GM21576 (cell line): ENCODE results near the gene S100PBP.

Source experiments
- ATAC-seq: cut with Tn5 transposase; IDR thresholded peaks from one replicate; pipeline ENCODE4 v1.9.1; 2021; ENCODE audit warnings: mild to moderate bottlenecking, moderate library complexity; ENCODE audit not compliant: unreplicated experiment

The S100PBP gene

DNA sequence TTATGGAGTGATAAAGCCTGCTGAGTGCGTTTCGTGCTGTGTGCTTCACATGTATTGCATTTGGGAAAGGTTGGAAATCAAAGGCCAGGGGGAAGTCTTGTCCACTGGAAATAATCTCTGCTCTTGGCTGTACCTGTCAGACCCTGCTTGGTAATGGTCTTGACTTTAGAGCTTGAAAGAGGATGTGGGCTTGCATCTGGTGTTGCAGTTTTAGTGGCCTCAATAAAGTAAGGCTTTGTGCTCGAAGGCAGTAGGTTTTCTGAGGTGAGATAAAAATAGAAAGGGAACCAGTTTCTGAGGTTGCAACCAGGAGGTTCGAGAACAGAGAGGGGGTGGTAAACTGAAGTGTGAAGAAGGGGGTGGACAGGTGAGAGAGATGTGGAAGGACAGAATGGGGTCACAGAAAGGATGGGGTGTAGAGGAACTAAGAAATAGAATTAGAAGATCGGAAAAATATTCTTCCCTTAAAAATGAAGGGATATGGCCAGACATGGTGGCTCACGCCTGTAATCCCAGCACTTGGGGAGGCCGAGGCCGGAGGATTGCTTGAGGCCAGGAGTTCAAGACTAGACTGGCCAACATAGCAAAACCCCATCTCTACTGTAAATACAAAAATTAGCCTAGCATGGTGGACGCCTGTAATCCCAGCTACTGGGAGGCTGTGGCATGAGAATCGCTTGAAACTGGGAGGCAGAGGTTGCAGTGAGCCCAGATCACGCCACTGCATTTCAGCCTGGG, 1.5 kb downstream of the S100PBP start:
- no peak for ATAC-seq

DNA sequence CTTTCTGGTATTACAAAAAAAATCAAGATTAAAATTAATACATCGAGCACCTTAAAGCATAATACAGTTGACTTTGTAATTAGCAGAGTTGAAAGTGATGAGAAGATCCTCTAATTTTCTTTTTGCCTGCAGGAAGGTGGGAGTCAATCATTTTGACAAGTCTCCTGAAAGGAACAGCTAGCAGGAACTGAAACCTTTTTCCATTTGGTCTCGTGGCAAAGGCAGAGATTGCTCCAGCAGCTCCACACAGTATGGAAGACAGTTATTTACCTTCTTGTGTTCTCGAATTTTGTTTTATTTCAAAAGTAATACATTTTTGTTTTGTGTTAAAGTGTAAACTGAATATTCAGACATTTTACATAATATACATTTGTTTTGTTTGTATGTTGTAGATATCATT, 7.7 kb downstream of the S100PBP start:
- ATAC-seq = no peak

DNA sequence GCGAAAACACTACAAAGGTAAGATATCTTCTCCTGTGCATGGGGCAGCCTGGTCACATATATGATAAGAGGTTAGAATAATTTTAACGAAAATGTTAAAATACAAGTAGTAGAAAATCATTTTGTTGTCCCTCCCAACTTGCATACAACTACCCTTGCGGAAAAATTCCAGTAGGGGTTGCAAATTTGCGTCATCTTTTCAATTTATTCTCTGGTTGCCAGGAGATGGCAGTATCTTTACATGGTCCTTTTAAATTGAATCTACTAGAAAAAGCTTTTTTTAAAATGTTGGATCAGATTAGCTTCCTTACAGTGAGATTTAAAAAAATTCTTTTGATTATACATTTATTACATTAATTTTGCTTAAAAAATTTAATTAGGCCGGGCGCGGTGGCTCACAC, 10.9 kb downstream of the S100PBP start:
- ATAC-seq = no peak

DNA sequence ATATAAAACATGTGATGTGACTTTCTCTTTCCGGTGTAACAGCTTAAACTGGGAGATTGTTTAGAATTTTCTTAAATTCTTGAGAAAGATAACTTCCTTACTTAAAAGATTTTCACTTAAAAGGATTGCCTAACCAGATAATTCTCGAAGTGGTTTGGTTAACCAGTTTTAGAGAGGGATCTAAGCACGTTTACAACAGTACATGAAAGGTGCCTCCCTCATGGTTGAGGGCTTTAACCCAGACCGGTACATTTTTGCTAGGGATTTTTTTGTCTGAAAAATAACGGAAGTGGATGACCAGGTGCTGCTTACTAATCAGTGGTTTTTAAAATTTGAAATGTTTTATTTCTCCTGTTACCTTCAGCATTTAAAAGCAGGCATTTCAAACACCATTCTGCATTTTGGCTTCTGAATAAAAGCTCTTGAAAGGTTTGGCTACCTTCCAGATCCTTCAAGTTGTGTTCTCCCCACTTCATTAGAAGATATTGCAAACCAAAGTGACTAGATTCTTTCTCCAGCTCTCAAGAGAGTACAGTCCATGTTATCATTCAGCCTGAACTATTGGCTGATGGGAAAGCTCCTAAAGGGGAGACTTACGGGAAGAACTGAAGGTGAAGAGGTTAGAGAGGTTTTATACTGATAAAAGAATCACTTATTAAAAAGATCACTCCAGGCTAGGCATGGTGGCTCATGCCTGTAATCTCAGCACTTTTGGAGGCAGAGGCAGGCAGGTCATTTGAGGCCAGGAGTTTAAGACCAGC, 12.8 kb downstream of the S100PBP start:
- no peak for ATAC-seq

DNA sequence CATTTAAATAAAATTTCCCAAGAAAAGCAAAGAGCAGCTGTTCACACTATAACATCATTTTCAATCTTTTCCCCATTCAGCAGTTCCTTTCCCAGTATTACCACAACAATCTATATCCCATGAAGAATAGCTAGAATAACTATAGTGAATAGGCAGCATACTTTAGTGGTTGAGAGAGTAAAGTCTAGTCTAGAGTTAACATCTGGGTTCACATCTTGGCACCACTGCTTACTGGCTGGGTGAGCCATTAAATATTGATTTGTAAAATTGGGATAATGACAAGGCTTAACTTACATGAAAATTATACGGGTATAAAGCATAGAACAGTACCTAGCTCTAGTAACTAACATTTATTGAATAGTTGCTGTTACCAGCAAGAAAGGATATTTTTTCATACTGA, 14.4 kb downstream of the S100PBP start:
- no peak for ATAC-seq

DNA sequence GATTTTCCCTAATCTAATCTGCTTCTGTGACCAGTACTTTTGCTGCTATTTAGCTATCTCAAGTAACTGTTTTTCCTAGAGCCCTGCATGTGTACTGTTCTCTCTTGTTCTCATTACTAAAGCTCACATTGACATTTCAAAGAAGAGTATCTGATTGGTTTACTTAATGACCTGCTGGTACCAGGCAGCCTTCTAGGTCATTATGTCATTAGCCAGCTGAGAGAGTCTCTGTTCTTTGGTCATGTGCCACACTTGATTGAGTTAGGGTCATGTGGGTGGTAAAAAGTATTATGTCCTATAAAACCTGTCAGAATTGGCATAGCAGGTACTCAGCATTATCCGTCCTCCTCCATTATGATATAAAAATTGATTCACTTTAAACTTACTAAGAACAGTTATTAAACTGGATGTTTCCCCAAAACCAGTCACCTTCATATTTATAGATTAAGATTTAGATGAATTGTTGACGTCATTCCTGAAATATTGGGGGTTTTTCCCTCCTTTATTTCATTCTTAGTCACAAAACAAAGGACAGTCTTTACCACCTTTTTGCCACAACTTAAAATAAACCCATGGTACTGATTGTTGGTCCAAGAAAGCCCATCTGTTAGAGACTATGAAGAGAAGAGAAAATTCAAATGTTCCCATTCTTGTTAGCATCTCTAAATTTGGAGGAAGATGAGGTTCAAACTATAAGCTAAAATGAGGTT, 31.1 kb downstream of the S100PBP start:
- ATAC-seq = no peak

DNA sequence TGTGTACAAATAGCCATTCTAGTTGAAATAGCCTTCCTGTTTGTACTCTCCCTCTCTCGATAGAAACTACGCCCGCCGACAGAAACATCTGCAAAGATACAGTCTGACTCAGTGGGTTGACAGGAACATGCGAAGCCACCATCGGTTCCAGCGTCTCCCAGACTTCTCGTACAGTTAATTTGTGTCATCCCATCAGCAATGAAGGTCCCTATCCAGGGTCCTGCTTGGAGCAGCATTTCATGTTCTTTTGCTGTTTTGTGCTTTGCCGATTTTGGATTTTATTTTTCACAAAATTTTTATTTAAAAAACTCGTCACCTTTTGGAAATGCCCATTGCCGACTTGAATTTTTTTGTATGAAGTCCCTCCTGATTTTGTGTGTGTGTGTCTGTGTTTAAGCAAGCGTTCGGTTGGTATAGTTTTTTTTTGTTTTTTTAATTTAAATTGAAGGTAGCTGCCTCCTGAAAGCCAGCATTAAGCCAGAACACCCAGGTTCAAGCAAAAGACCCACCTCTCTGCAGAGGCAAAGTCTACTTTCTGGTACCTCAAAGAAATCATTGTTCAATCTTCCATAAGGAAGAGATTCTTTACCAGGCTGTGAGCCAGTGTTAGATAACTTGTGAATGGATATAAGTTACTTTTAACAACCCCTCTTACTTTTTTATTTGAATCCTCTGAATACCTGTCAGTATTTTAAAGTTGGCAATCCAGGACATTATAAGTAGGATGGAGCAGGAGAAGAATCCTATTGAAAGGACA, 38.6 kb downstream of the S100PBP start:
- ATAC-seq = no peak

DNA sequence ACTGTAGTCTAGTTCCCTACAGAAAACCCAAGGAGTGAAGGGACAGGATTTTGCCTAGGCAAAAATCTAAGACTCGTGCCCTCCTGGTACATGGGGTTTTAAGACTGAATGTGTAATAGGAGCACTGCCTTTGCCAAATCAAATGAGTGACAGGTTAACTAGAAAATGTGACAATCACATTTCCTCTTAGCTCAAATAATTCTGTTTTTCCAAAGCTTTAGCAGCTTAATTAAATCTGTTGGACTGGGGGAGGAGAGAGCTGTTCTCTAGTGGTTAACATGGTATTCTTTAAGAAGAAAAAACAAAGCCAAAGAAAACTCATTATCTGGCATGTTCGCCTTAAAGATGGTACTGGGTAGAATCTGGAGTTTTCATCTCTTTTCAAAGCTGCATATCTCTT, 40.7 kb downstream of the S100PBP start:
- ATAC-seq = no peak

DNA sequence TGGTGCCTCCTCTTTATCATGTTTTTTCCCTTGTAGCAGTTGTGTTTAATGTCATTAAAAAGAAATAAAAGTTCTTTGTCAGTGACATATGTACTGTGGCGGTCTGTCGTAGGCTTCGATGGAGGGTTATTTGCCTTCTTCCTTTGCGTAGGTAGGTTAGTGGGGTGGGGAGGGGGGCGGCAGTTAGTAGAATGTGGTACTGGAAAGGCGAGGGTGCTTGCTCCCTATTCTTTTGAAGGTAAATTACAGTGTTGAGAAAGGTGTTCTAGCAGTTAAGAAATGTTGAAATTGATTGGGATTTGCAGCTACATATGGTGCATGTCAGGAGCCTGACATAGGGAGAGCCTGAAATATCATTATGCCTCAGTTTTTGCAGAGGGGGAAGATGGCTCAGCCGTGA, 41.3 kb downstream of the S100PBP start:
- no peak for ATAC-seq

DNA sequence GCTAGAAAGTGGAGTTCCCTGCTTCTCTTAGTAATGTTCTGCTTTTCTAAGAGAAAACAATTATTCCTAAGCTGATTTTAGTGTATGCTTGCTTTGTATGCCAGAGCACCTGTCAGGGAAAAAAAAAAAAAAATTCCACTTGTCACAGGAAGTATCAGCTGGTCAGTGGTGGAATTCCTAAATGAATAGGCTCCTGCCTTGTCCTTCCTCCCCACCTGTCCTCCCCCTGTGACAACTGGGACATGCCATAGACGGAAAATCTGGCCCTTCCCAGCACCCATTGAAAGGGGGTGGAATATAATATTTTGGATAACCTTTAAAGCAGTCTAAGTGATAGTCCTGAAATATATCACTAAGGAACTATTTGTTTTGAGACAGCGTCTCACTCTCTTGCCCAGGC, 42.5 kb downstream of the S100PBP start:
- no peak for ATAC-seq

DNA sequence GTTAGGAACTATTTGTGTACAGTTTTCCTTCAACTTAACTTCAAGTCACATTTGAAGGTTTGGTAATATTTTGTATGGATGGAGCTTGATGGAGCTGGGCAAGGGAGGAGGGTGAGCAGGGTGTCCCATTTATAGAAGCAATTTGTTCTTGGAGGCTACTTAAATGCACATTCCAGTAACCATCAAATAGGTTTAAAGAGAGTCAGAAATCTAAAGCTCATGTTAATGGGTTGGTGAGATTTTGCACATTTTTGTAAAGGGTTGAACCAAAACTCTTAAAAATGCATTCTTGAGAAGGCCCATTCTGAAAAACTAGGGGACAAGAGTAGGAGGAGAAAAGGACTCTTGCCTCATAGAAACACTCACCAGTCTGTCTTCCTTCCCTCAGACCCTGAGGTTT, 43.1 kb downstream of the S100PBP start:
- ATAC-seq = no peak

DNA sequence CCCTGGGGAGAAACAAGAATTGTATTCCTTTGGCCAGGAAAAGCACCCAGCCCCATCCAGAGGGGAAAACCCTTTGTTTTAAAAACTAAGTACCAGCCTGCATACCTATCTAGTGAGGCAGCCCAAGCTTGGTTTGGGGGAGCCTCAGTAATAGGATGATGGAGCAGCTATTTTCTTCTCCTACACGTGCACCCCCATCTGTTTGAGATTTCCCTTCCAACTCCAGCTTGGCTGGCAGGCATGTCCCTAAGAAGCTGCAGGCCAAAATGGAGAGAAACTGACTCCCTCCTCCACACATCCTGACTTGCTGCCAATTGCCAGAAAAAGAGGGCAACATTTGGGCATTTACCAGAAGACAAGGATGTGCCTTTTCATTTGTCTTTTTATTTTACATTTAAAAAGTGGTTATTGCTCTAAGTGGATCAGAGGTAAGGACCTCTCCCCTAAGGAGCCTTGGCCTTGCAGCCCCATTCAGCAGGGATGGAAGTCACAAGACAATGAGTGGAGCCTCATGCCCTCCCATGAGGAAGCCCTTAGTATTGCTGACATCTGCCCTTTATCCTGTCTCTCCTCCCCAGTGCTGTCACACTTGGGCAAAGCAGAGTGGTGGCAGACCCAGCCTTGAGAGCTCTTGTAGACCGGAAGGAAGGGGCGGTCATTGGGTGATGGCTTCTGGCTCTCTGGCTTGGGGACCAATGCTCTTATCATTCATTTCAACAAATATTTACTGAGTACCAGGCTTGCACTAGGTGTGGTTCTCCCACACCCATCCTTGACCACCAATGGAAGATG, 44.6 kb downstream of the S100PBP start:
- no peak for ATAC-seq

DNA sequence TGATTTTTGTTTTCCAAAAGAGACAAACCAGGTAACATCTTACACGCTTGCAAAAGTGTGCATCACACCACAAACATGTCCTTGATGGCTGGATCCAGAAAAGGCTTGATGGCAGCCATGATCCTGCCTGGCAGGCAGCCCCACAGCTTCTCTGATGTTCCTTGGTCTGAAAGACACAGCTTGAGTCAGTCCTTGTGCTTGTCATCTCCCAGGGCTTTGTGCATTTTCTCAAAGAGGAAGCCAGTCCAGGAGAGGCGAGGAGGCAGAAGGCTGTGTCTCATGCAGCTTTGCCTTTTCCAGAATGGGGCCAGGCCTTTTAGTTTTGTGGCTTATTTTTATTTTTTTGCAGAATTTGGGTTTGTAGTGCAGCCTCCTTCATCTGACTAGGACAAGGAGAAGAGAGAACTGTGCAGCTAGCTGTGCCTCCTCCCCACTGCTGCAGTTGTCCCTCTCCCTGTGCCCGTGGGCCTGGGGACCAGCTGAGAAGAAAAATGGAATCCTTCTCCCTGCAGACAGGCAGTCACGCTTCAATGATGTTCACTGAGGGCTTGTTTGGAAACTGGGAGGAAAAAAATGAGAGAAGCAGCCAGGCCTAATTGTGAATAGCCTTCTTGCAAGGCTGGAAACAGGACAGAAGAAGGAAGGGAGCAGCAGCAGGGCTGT, 45.9 kb downstream of the S100PBP start:
- no peak for ATAC-seq

DNA sequence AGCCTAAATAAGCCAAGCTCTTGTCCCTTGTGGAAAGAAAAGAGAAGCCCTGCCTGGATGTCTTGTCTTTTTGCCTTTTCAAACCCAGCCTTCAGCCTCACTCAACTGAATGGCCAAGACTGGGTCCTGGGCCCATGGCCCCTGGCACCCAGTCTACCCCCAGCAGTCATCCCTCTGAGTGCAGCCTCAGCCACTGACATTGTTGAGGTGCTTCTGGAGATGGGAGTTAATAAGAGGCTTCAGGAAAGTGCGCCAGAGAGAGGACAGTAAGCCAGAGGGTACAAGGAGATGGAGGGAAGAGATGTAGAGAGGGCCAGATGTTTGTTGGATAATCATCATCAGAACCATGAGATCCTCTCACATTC, 46.4 kb downstream of the S100PBP start:
- no peak for ATAC-seq

DNA sequence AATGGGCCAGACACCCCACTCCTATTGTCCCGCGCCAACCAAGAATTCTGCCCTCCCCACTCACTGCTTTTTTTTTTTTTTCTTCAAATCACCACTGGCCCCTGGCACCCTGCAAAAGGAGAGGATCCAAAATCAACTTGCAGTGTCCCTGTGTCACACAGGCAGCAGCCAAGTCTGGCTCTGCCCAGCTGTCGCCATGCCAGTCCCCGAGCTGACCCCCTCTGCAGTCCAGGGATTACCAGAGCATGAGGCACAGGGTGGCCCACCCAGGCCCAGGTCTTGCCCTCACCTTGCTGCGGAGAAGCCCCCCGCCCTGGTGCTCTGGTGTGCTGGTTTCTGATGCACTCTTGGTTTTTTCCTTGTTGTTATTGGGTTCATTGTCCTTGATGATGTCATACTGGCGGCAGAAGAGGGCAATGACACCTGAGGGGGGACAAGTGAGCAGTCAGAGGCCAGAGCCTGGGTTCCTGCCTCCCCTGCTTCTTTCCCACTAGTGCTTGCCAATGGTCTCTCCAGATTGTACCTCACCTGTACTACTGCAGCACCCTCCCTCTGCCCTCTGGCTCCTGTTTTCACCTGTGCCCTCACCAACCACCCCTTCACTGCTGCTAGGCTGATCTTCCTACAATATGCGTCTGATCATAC, 47.0 kb downstream of the S100PBP start:
- ATAC-seq = no peak

DNA sequence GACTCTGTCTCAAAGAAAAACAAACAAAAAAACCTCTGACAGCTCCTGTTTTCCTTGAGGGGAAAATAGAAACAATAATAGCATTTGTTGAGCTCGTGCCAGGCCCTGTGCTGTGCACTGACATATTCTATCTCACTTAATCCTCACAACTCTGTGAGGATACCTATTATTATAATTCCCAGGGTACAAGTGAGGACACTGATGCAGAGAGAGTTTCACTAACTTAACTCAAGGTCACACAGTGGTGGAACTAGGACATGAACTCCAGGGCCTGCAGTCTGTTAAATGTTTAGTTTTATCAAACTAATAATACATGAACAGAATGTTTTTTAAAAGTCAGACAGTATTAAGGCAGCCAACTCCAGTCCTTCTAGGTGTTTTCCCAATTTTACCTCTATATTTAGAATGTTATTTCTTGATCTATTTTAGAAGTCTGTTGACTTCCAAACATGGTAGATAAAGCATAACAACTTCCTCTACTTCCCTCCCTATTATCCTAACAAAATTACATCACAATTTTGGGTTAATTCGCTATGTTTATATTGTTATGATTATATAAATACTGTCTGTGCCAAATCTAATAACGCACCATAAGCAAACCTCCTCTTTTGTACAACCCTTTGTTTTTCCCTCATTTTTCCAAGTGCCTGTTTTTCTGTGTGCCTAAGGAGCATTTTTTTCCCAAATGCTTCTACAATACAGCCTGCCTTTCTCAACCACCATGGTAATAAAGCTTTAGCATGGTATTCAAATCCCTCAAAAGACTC, 48.4 kb downstream of the S100PBP start:
- ATAC-seq = no peak

DNA sequence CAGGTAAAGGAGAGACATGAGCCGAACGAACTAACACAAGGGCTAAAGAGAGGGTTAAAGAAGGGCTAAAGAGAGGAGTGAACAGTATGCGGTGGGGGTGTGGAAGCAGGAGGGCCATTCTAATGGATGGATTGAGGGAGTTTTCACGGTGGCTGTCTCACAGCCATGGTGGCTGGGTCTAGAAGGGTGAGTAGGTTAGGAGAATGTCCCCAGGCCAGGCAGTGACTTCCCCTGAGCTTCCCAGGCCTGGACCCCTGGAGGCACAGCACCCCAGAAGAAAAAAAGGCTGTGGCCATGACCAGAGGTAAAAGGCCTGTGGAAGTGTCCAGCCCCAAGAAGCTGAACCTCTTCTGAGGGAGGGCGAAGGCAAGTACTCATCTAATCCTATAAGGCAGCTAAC, 49.7 kb downstream of the S100PBP start:
- no peak for ATAC-seq

DNA sequence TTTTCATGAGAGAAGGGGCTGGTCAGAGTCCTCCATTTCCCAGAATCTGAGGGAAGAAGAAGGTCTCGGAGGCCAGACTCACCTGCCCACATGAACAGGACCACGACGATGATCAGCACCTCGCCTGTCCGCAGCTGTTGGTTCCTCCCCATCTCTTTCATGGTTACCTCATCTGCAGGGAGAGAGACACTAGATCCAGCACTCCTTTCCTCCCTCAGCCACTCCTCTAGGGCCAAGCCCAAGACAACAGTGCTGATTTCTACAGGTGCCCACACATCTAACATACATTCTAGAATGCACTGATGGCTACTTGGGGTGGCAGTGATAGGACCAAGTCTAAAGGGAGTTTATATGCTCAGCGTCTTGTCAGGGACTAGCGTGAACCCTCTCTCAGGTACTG, 50.2 kb downstream of the S100PBP start:
- no peak for ATAC-seq

DNA sequence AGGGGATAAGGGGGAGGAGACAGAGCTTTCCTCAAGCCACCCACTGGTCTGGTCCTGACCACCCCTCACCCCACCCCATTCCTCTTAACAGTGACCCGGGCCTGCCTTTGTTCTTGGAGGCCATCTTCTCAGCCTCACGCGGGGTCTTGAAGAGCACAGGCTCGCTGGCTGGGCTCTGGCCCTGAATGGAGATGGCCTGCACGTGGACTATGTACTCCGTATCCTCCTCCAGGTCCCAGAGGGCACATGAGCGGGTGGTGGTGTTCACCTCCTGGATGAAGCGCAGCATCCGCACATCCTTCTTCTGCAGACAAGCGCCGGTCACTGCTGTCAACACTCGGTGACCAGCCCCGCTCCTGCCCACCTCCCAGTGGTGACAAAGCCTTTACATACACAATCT, 50.6 kb downstream of the S100PBP start:
- no peak for ATAC-seq
